Transverse colon (tissue), 4 donors: ENCODE data around the gene SHC3.

ENCODE experiments used
- CTCF ChIP-seq, 5 experiments: fragments of 200-600 bp in 3 of 5; fragments of 450-650 bp in 2 of 5; sonication (generic) in 3 of 5; IDR thresholded peaks; 1 replicate in 2 of 5; 2 replicates in 3 of 5; pipeline ENCODE4 v1.5.1; 2016 to 2017; ENCODE audit warnings: antibody characterized with exemption in 5 of 5, inconsistent platforms in 3 of 5, mild to moderate bottlenecking in 2 of 5, moderate library complexity in 1 of 5
- POLR2A ChIP-seq: fragments of 450-650 bp; IDR thresholded peaks from one replicate; pipeline ENCODE4 v1.6.1; 2016; ENCODE audit warnings: antibody characterized with exemption, mild to moderate bottlenecking, moderate library complexity
- POLR2AphosphoS5 ChIP-seq, 3 donors: sonication (generic); formaldehyde crosslinking; IDR thresholded peaks; one replicate each; pipeline ENCODE4 v1.6.1; 2016; ENCODE audit warnings: antibody characterized with exemption in 3 of 3

DNA sequence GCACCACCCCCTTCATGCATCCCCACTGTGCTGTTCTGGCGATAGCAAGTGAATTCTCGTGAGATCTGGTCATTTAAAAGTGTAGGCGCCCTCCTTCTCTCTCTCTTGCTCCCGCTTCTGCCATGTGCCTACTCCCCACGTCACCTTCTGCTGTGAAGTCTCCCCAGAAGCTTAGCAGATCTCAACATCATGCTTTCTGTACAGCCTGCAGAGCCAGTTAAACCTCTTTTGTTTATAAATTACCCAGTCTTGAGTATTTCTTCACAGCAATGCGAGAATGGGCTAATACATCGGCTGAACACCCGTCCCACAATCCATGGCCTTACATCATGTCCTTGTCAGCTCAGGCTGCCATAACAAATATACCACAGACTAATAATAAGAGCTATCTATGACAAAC, 17.4 kb downstream of the SHC3 start:
- TF ChIP-seq POLR2A (no peak), CTCF (IDR thresholded peaks at IDR 0.05) (no peak), POLR2AphosphoS5 (IDR thresholded peaks at IDR 0.05) (no peak)
